ENCODE results near the gene NETO2. TPM values are rescaled to one million over a fixed set of nuclear protein-coding genes. Genes with fewer than 3 reads are reported as not detected.

Gene NETO2
- total and polyA plus RNA-seq, 4 donors, result 0.20 to 1.6 (median 0.37) TPM

GRCh38 chr16:47045023-47045422 lies 98.7 kb downstream of the NETO2 start:
- no peak for TF ChIP-seq RXRA (IDR thresholded peaks at IDR 0.05)
- TF ChIP-seq FOXA1 (IDR thresholded peaks at IDR 0.05), result no peak
- no peak for TF ChIP-seq TAF1 (conservative IDR thresholded peaks at IDR 0.05)
- TF ChIP-seq HNF4A (conservative IDR thresholded peaks at IDR 0.05), result no peak
- TF ChIP-seq HNF4G (IDR thresholded peaks at IDR 0.05), result no peak
- TF ChIP-seq EGR1 (IDR thresholded peaks at IDR 0.05; ENCODE audit: low read depth in 2 of 2), result no peak
- no peak for TF ChIP-seq CTCF (IDR thresholded peaks at IDR 0.05; ENCODE audit: low read depth, low read length, missing input control)
- no peak for TF ChIP-seq FOXA2 (IDR thresholded peaks at IDR 0.05)
- TF ChIP-seq MAX (IDR thresholded peaks at IDR 0.05), result no peak
- no peak for TF ChIP-seq GABPA (IDR thresholded peaks at IDR 0.05 in 1 of 2, conservative IDR thresholded peaks at IDR 0.05 in 1 of 2)
- TF ChIP-seq YY1 (IDR thresholded peaks at IDR 0.05), result no peak
- Histone ChIP-seq H3K27me3 (ENCODE audit: control insufficient read depth in 4 of 4, insufficient read depth in 4 of 4, low read length in 3 of 4) (no peaks in the 10 kb centered on the region), H3K4me3 (ENCODE audit: low read depth in 1 of 3, low read length in 3 of 3) (no peak overlapping the region), H3K36me3 (ENCODE audit: control insufficient read depth in 4 of 4, insufficient read depth in 3 of 4, low read depth in 1 of 4, low read length in 3 of 4) (no peaks in the 10 kb centered on the region), H3K9me3 (ENCODE audit: control insufficient read depth in 4 of 4, low read length in 3 of 4) (no peaks in the 10 kb centered on the region), H3K4me1 (ENCODE audit: control insufficient read depth in 4 of 4, insufficient read depth in 4 of 4, low read length in 3 of 4) (no peaks in the 10 kb centered on the region), H3K9ac (ENCODE audit: low read depth in 1 of 2, low read length in 2 of 2) (no peak overlapping the region), H3K27ac (ENCODE audit: low read depth in 1 of 2, low read length in 2 of 2) (no peak overlapping the region)
- DNase-seq (ENCODE audit: low spot score), result no peak
- 54% methylated on average over 8 of the region's 8 CpGs for WGBS

- H3K9ac ChIP-seq (ENCODE audit: low read depth in 1 of 2, low read length in 2 of 2), result no peak overlapping the region
- H3K9me3 ChIP-seq (ENCODE audit: control insufficient read depth in 4 of 4, low read length in 3 of 4), result no peaks in the 10 kb centered on the region
- DNase-seq (ENCODE audit: low spot score), result no peak
- no peaks in the 10 kb centered on the region for H3K4me1 ChIP-seq (ENCODE audit: control insufficient read depth in 4 of 4, insufficient read depth in 4 of 4, low read length in 3 of 4)
- WGBS, result 95% methylated on average over 8 of the region's 8 CpGs
- no peak overlapping the region for H3K4me3 ChIP-seq (ENCODE audit: low read depth in 1 of 3, low read length in 3 of 3)
- TF ChIP-seq FOXA2 (IDR thresholded peaks at IDR 0.05) (no peak), JUND (IDR thresholded peaks at IDR 0.05) (no peak), HNF4A (conservative IDR thresholded peaks at IDR 0.05) (no peak), EGR1 (IDR thresholded peaks at IDR 0.05; ENCODE audit: low read depth in 2 of 2) (no peak)
- H3K36me3 ChIP-seq (ENCODE audit: control insufficient read depth in 4 of 4, insufficient read depth in 3 of 4, low read depth in 1 of 4, low read length in 3 of 4), result no peaks in the 10 kb centered on the region
- no peaks in the 10 kb centered on the region for H3K27me3 ChIP-seq (ENCODE audit: control insufficient read depth in 4 of 4, insufficient read depth in 4 of 4, low read length in 3 of 4)
- H3K27ac ChIP-seq (ENCODE audit: low read depth in 1 of 2, low read length in 2 of 2), result no peak overlapping the region
Measured at GRCh38 chr16:47043970-47044684, 99.6 kb downstream of the NETO2 start.

- H3K9ac ChIP-seq (ENCODE audit: low read depth in 1 of 2, low read length in 2 of 2), result no peak overlapping the region
- no peak for TF ChIP-seq ZBTB33 (IDR thresholded peaks at IDR 0.05)
- TF ChIP-seq REST (IDR thresholded peaks at IDR 0.05), result no peak
- 93% methylated on average over 8 of the region's 8 CpGs for WGBS
- peaks cover 0 to 1% (median 0%) of the 10 kb centered on the region in 4 donors for H3K4me1 ChIP-seq (ENCODE audit: control insufficient read depth in 4 of 4, insufficient read depth in 4 of 4, low read length in 3 of 4)
- no peak for DNase-seq (ENCODE audit: low spot score)
- H3K4me3 ChIP-seq (ENCODE audit: low read depth in 1 of 3, low read length in 3 of 3), result no peak overlapping the region
- H3K27me3 ChIP-seq (ENCODE audit: control insufficient read depth in 4 of 4, insufficient read depth in 4 of 4, low read length in 3 of 4), result no peaks in the 10 kb centered on the region
- no peaks in the 10 kb centered on the region for H3K9me3 ChIP-seq (ENCODE audit: control insufficient read depth in 4 of 4, low read length in 3 of 4)
- H3K36me3 ChIP-seq (ENCODE audit: control insufficient read depth in 4 of 4, insufficient read depth in 3 of 4, low read depth in 1 of 4, low read length in 3 of 4), result no peaks in the 10 kb centered on the region
- no peak overlapping the region for H3K27ac ChIP-seq (ENCODE audit: low read depth in 1 of 2, low read length in 2 of 2)
Measured at GRCh38 chr16:47043200-47043599, 100.5 kb downstream of the NETO2 start.
